Measurements from ENCODE around the gene KCNH3.

DNA sequence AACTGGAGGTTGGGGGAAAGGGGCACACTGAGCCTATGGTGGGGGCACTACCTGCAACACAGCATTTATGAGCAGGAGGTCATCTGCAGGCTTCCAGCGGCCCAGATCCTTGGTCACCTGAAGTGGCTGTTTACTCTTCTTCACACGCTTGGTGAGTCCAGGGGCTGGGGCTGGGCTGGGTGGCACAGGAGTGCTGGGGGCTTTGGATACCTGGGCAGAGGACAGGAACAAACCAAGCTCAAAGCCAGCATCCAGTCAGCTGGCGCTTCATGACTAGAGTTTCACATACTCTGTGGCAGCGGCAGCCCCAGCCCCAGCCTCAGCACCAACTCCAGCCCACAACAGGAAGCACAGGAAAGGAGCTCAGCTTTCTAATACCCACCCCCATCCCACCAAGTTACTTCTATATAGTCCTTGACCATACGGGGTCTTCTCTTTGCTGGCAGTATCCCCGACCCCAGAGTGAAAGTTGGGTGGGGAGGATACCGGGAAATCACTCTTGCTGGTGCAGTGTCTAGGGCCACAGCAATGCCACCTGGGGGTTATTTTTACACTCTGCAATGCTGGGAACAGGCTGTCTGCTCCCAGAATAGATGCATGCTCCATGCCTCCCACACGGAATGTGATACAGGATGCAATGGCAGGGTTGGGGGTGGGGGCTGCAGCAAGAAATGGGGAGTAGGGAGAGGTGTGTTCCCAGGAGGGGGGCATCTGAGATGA lies 26.0 kb downstream of the KCNH3 start:
- TF ChIP-seq, protein P1, sequence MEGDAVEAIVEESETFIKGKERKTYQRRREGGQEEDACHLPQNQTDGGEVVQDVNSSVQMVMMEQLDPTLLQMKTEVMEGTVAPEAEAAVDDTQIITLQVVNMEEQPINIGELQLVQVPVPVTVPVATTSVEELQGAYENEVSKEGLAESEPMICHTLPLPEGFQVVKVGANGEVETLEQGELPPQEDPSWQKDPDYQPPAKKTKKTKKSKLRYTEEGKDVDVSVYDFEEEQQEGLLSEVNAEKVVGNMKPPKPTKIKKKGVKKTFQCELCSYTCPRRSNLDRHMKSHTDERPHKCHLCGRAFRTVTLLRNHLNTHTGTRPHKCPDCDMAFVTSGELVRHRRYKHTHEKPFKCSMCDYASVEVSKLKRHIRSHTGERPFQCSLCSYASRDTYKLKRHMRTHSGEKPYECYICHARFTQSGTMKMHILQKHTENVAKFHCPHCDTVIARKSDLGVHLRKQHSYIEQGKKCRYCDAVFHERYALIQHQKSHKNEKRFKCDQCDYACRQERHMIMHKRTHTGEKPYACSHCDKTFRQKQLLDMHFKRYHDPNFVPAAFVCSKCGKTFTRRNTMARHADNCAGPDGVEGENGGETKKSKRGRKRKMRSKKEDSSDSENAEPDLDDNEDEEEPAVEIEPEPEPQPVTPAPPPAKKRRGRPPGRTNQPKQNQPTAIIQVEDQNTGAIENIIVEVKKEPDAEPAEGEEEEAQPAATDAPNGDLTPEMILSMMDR (IDR thresholded peaks at IDR 0.05), result no peak
- TF ChIP-seq EZH2 (IDR thresholded peaks at IDR 0.05) (no peak), EZH2phosphoT487 (IDR thresholded peaks at IDR 0.05) (no peak)

All from neural progenitor cell (in vitro differentiated cells).